NCI-H1417 treated with DMSO at 0.1 percent for 48 hours (cell line): ENCODE measurements around the gene CCDC50.

Experiments used
- DNase-seq: peaks from one replicate; lab custom pipeline; 2025; lab: John Stamatoyannopoulos, UW

CCDC50 gene

GRCh38 chr3:191428177-191428576, 99.0 kb downstream of the CCDC50 start:
- DNase-seq, result no peak

DNA sequence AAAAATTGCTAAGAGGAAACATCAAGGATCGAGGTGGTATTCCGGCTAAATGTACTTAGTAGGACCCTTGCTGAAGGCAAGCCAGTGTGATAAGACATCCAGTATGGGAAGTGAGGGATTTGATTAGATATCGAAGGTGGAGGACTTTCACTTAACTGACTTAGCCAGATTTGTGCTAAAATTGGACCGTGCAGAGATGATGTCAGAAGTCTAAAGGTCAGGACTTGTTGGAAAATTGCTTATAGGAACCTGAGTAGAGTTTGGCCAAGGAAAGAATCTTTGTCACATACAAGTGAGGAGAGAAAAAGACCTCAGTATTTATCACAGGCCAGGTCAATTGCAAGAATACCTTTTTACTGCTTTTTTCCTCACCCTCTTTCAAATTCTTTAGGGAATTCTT, 100.9 kb downstream of the CCDC50 start:
- no peak for DNase-seq

DNA sequence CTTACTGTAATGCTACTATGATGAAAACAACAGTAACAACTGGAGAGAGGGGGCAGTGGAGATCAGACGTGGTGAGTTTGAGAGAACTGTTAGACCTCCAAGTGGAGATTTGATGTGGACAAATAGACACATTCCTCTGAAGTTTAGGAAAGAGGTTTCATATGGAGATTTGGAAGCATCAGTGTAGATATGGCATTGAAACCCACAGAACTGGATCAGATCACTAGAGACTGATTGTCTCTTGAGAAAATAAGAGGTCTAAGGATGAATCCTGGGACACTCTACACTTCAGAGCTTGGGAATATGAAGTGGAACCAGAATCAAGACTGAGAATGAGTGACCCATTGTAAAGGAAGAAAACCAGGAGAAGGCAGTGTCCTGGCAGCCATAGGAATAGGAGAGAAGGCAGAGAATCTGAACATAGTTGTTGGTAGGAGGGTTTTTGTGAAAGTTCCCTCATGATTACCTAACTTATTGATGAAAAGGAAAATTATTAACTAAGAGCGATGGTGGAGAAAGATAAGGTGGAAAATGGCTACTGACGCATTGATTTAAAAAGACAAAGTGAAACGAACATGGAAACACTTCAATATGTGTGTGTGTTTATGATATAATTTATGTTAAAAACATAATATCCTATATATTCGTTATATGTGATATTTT, 102.1 kb downstream of the CCDC50 start:
- DNase-seq, result no peak

- no peak for DNase-seq
Observed at GRCh38 chr3:191432162-191432561, 103.0 kb downstream of the CCDC50 start.

- no peak for DNase-seq
Observed at GRCh38 chr3:191434024-191434423, 104.8 kb downstream of the CCDC50 start.

DNA sequence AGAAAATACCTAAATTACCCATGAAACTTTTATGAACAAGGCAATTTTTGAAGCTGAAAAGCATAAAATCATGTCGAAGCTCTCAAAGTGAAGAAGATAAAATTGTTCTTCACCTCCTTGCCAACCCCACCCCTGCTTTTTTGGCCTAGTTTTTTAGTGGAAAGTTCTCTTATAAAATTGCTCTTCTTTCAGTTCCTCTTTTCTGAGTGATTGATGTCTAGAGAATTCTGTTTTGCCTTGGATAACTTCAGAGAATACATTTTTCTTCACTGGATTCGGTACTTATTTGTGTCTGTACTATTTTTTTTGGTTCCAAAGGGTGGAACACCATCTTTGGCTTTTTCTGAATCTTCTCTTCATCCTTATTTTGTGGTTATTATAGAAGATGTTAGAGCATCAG, 106.8 kb downstream of the CCDC50 start:
- no peak for DNase-seq

DNA sequence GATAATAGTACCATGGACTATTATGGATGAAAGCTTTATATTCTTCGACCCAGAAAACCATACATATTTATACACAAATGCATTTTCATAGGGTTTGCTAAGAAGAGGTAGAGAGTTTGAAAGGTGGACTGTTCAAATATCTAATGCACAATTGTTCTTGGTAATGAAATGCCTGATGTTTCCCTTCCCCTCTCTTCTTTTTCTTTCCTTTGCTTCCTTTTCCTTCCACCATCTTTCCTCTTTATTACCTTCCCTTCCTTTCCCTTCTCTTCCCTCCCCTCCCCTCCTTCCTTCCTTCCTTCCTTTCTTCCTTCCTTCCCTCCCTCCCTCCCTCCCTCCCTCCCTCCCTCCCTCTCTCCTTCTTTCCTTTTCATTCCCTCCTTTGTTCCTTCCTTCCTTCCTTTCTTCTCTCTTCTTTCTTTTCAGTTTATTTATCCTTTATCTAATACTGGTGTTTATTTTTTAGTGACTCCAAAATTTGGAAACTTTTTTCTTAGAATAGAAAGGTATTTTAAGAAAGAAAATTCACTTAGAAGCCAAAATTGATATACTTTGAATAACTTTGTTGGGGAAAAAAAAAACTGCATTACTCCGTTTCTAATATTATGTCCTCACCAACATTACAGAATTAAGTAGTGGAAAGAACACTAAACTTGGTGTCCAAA, 109.1 kb downstream of the CCDC50 start:
- DNase-seq, result no peak

GRCh38 chr3:191440532-191440931, 111.3 kb downstream of the CCDC50 start:
- DNase-seq, result no peak

DNA sequence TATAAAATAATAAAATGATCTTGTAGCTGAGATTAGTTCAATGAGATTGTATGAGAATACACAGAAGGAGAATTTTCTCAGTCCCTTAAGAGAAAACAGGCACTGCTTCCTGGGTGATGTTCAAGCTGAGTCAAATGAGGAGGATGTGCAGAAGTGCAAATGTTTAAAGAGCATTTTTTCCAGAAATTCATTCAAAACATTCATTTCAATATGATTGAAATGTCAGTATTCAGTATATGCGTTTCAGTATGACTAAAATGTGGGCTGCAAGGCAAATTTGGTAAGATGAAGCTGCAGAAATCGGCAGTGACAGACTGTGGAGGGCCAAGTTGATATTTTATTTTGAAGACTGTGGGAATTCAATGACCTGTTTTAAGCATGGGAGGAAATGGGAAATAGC, 112.5 kb downstream of the CCDC50 start:
- no peak for DNase-seq

GRCh38 chr3:191444569-191444968, 115.4 kb downstream of the CCDC50 start:
- DNase-seq, result no peak
